ENCODE measurements around the gene SHROOM2.

DNA sequence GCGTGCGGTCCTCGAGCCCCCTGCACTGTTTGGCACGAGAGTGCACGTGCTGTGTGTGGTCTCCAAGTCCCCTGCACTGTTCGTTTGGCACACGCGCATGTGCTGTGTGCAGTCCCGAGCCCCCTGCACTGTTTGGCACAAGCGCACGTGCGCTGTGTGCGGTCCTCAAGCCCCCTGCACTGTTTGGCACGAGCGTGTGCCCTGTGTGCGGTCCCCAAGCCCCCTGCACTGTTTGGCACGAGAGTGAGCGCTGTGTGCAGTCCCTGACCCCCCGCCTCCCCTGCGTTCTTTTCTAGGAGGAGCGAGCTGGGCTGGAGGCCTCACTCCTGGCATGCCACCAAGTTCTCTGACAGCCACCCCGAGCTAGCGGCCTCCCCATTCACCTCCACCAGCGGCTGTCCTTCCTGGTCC is 104.5 kb downstream of the SHROOM2 start:
- TF ChIP-seq POLR2A (IDR thresholded peaks at IDR 0.05) = no peak
- TF ChIP-seq, protein P1, sequence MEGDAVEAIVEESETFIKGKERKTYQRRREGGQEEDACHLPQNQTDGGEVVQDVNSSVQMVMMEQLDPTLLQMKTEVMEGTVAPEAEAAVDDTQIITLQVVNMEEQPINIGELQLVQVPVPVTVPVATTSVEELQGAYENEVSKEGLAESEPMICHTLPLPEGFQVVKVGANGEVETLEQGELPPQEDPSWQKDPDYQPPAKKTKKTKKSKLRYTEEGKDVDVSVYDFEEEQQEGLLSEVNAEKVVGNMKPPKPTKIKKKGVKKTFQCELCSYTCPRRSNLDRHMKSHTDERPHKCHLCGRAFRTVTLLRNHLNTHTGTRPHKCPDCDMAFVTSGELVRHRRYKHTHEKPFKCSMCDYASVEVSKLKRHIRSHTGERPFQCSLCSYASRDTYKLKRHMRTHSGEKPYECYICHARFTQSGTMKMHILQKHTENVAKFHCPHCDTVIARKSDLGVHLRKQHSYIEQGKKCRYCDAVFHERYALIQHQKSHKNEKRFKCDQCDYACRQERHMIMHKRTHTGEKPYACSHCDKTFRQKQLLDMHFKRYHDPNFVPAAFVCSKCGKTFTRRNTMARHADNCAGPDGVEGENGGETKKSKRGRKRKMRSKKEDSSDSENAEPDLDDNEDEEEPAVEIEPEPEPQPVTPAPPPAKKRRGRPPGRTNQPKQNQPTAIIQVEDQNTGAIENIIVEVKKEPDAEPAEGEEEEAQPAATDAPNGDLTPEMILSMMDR (IDR thresholded peaks at IDR 0.05 in 4 of 5, conservative IDR thresholded peaks at IDR 0.05 in 1 of 5) = no peak
